ENCODE data around the gene NDUFAB1. TPM values are rescaled to one million over a fixed set of nuclear protein-coding genes. Genes with fewer than 3 reads are reported as not detected.

Gene NDUFAB1
- 10 to 100 TPM; 29.0 to 88.9 (median 73.4) TPM for total RNA-seq

DNA sequence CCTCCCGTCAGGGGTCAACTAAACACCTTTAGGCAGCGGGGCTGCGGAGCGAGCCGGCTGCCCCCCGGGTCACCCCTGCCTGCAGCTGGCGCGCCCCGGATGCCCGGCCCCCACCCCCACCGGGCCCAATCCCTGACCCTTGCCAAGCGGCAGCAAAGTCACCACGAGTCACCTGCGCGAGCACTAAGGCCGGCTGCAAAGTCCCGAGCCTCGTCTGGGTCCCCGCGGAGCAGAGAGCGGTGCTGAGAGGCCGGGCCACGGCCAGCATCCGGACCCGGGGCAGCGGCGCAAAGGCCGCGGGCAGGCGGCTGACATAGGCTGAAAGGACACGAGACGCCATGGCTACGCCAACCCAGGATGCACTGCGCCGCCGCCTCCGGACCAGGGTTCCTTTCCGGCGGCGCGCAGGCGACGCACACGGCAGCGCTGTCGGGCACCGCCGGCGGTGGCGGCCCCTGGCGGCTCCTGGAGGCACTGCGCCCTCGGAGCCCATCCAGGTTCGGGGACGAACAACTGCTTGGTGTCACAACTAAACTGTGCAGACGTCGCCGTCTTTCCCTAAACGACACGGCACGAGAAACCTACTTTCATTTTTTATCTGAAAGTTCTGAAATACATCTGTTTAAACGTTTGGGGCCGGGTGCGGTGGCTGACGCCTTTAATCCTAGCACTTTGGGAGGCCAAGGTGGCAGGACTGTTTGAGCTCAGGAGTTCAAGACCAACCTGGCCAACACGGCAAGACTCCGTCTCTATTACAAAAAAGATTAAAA lies at the start of gene NDUFAB1:
NDUFAB1 (minus strand) TSS at position 366 of the 770 bp plus-strand sequence; CDS start at position 340, 26 bp downstream.
- Histone ChIP-seq H3K4me3 (peak within 1 kb of the TSS; percentile 69), H3K27ac (peak within 1 kb of the TSS; percentile 68), H3K27me3 (no peaks in the 10 kb centered on the region), H3K36me3 (peaks cover 22% of the 10 kb centered on the region), H3K9me3 (no peaks in the 10 kb centered on the region), H3K4me1 (peaks cover 24% of the 10 kb centered on the region)
- peak; percentile 90 for DNase-seq (ENCODE audit: low spot score in 2 of 2)
- 8% methylated on average over 16 of the region's 67 CpGs for WGBS
- TF ChIP-seq CTCF (IDR thresholded peaks at IDR 0.05) (peak; percentile 99 to 100), EP300 (IDR thresholded peaks at IDR 0.05) (no peak), POLR2A (IDR thresholded peaks at IDR 0.05) (no peak), POLR2AphosphoS5 (IDR thresholded peaks at IDR 0.05) (peak in 2 of 3 donors; percentile 19 to 78)

DNA sequence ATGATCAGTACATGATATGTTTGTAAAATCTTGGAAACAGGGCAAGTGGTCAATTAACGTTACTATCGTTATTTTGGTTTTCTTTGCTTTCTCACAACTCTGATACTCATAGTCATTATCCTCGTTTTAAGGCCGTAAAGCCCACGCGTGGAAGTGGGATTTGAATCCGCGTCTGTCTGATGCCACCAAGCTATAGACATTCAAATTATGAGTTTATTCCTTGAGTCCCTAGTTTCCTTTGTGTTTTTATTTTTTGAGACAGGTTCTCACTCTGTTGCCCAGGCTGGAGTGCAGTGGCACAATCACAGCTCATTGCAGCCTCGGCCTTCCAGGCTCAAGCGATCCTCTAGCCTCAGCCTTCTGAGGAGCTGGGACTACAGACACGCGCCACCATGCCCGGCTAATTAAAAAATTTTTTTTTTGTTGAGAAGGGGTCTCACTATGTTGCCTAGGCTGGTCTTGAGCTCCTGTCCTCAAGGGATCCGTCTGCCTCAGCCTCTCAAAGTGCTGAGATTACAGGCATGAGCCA lies 46.2 kb upstream of the NDUFAB1 start:
- 78% methylated on average over 14 of the region's 14 CpGs for WGBS
- no peaks in the 10 kb centered on the region for H3K9me3 ChIP-seq
- H3K4me3 ChIP-seq, result peak overlapping the region; percentile 87
- H3K4me1 ChIP-seq, result peaks cover 23% of the 10 kb centered on the region
- no peak for TF ChIP-seq EP300 (IDR thresholded peaks at IDR 0.05)
- TF ChIP-seq CTCF (IDR thresholded peaks at IDR 0.05), result no peak
- no peak for TF ChIP-seq POLR2AphosphoS5 (IDR thresholded peaks at IDR 0.05)
- TF ChIP-seq POLR2A (IDR thresholded peaks at IDR 0.05), result no peak
- no peaks in the 10 kb centered on the region for H3K27me3 ChIP-seq
- DNase-seq (ENCODE audit: low spot score in 2 of 2), result no peak
- H3K36me3 ChIP-seq, result peaks cover 38% of the 10 kb centered on the region
- H3K27ac ChIP-seq, result no peak overlapping the region

- WGBS, result under 1% methylated on average over 56 of the region's 64 CpGs
- Histone ChIP-seq H3K9me3 (no peaks in the 10 kb centered on the region), H3K4me3 (peak within 1 kb of the TSS; percentile 87), H3K36me3 (peaks cover 35% of the 10 kb centered on the region), H3K27ac (peak within 1 kb of the TSS; percentile 88), H3K27me3 (no peaks in the 10 kb centered on the region), H3K4me1 (peaks cover 23% of the 10 kb centered on the region)
- TF ChIP-seq POLR2AphosphoS5 (IDR thresholded peaks at IDR 0.05) (peak in 1 of 3 donors; percentile 37), CTCF (IDR thresholded peaks at IDR 0.05) (no peak), POLR2A (IDR thresholded peaks at IDR 0.05) (peak in 1 of 2 donors; percentile 35)
- peak; percentile 95 to 96 for DNase-seq (ENCODE audit: low spot score in 2 of 2)
Observed at GRCh38 chr16:23640931-23641765, 45.0 kb upstream of the NDUFAB1 start, which contains the start of the genes DCTN5 and PALB2. TSS of gene DCTN5 (plus strand) at chr16:23641466. CDS start at chr16:23641543, 77 bp downstream. TSS of gene PALB2 (minus strand) at chr16:23641310. CDS start at chr16:23641157, 153 bp downstream.

DNA sequence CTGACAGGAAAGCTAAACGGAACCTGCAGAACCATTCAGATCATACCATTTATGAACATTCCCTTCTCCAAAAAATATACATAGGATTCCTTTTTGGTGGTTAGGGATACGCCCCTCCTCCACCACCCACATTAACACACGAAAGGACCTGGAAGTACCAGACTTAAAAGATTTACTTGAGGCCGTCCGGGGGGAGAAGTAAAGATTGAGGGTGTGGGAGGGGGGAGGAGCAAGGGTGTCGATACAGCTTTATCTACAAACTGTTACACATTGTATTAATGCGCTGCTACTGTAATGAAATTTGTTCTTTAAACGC lies 44.5 kb upstream of the NDUFAB1 start:
- H3K27me3 ChIP-seq, result no peaks in the 10 kb centered on the region
- peak overlapping the region; percentile 87 for H3K4me3 ChIP-seq
- WGBS, result 1% methylated on average over 8 of the region's 8 CpGs
- DNase-seq (ENCODE audit: low spot score in 2 of 2), result no peak
- H3K4me1 ChIP-seq, result peaks cover 23% of the 10 kb centered on the region
- H3K9me3 ChIP-seq, result no peaks in the 10 kb centered on the region
- no peak for TF ChIP-seq POLR2A (IDR thresholded peaks at IDR 0.05)
- no peak for TF ChIP-seq POLR2AphosphoS5 (IDR thresholded peaks at IDR 0.05)
- no peak for TF ChIP-seq CTCF (IDR thresholded peaks at IDR 0.05)
- H3K27ac ChIP-seq, result peak overlapping the region; percentile 88
- H3K36me3 ChIP-seq, result peaks cover 36% of the 10 kb centered on the region

DNA sequence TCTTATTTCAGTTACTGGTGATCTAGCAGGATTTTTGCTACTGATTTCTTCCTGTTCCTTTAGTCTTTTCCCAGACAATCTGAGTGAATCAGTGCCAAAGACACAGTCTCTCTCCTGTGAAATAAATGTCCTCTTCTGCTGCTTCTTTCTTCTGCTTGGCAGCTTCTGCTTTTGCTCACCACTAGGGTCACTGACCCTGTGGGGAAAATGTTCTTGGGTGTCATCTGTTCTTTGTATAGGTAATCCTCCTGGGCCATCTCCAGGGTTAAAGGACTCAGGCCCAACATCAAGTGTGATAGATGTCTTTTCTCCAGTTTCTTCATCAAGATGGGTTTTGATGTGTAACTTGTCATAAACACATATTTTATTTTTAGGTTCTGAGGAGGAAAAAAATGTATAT lies 39.8 kb upstream of the NDUFAB1 start:
- DNase-seq (ENCODE audit: low spot score in 2 of 2), result no peak
- no peaks in the 10 kb centered on the region for H3K9me3 ChIP-seq
- H3K4me1 ChIP-seq, result peaks cover 12% of the 10 kb centered on the region
- H3K36me3 ChIP-seq, result peaks cover 47% of the 10 kb centered on the region
- TF ChIP-seq CTCF (IDR thresholded peaks at IDR 0.05) (no peak), EP300 (IDR thresholded peaks at IDR 0.05) (no peak), POLR2A (IDR thresholded peaks at IDR 0.05) (no peak), POLR2AphosphoS5 (IDR thresholded peaks at IDR 0.05) (no peak)
- no peaks in the 10 kb centered on the region for H3K27me3 ChIP-seq
- H3K4me3 ChIP-seq, result no peak overlapping the region
- no peak overlapping the region for H3K27ac ChIP-seq
